Measurements from ENCODE around the gene RABGAP1L.
"Not testable (repeated sequence)": the region's sequence is repeated elsewhere in the genome, so short reads cannot be mapped to it uniquely, and the experiment has no call there.

Gene RABGAP1L

DNA sequence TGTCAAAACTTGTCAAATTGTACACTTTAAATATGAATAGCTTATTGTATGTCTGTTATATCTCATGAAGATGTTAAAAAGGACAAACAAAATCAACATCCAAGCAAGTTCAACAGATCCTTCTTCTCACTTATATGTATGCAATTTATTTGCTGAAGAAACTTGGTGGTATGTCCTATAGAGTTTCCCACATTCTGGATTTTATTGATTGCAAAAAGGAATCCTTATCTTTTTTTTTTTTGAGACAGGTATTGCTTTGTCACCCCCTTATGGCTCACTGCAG lies 5.6 kb upstream of the RABGAP1L start:
- DNase-seq (ENCODE audit: low spot score), result no peak

GRCh38 chr1:174156437-174156836 lies 2.9 kb upstream of the RABGAP1L start:
- no peak for DNase-seq (ENCODE audit: low spot score)

DNA sequence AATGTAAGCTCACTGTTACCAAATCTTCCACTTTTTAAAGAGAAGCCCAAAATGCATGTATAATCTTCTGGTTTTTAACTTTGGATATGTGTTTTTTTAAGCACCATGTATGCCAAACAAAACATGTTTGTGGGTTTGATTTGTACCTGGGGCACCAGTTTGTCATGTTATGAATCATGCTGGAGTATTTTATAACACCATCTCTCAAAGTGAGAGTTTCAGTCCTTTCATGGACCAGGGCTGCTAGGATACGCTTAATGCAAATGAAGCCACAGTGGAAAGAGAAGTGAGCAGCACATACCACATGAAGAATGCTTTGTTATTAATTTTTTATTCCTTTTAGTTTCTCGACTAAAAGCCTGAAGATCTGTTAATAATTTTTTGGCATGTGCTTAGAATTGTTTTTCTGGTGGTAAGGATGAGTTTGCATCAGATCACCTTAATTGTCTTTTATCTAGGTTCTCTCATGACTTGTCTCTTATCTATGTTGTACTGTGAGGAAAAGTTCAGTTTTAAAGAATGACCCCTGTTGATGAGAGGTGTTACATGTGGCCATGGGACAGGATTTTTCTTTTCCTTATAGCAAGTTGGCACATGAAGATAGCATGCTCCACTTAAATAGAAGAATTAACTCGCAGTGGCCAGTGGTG lies 2.0 kb upstream of the RABGAP1L start:
- no peak for DNase-seq (ENCODE audit: low spot score)

- no peak for DNase-seq (ENCODE audit: low spot score)
Measured at GRCh38 chr1:174158767-174159251, 511 bp upstream of the RABGAP1L start.

DNA sequence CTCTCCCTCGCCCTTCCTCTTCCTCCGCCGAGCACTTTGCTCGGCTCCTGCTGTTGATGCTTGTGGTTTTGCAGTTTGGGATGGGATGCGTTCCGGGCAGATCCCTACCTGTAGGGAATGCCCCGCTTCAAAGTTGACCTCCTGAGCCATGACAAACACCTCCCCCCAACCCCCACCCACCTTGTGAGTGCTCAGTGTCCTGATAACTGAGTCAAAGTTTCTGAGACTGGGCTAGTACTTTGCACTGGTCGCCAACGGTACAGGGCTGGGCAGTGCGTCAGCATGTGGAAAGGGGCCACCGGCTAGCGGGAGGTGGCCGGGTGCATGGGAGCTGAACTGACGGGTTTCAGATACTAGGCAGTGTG lies 771 bp downstream of the RABGAP1L start:
- peak; percentile 67 for DNase-seq (ENCODE audit: low spot score)

DNA sequence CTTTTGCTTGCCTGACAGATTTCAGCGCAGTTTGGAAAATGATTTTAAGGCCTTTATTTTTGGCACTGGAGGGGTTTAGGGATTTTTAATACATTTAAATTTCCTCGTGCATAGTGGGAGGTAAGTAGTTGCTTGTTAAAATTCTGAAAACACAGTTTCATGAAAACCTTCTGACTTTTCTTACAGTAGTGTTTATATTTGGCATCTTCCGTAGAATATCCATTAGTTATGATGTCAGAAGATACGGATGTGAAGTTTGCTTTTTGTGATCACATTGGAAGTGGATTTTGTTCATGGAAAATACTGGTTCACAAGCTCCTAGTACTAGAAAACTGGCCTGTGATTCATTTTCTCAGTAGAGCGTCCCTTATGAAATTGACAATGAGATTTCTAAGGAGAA lies 1.3 kb downstream of the RABGAP1L start:
- peak; percentile 18 for DNase-seq (ENCODE audit: low spot score)

DNA sequence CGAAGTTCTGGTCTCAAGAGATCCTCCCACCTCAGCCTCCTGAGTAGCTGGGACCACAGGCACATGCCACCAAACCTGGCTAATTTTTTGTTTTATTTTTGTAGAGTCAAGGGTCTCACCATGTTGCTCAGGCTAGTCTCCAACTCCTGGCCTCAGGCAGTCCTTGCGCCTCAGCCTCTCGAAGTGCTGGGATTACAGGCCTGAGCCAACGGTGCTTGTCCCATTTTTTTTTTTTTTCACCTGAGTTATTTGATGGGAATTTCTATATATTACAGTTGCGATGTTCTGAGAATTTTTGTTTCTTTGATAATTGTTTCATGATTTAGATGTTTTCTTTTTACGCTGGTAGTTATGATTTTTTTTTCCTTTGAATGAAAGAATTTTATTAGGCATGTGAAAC lies 2.5 kb downstream of the RABGAP1L start:
- DNase-seq (ENCODE audit: low spot score), result no peak

DNA sequence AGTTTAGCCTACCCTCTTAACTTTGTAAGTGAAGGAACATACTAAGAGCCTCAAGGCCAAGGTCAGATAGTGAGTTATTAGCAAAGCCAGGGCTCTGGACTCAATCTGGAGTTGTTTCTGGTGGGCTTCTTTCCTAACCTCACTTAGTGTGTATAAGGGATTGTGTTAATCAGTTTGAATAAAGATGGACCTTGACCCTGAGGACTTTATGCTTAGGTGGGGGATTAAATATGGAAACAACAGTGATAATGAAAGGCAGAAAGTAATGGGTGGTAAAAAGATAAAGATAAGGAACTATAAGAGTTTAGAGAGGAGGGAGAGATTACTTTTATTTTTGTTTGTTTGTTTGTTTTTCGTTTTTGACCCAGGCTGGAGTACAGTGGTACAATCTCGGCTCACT lies 5.5 kb downstream of the RABGAP1L start:
- DNase-seq (ENCODE audit: low spot score), result no peak

DNA sequence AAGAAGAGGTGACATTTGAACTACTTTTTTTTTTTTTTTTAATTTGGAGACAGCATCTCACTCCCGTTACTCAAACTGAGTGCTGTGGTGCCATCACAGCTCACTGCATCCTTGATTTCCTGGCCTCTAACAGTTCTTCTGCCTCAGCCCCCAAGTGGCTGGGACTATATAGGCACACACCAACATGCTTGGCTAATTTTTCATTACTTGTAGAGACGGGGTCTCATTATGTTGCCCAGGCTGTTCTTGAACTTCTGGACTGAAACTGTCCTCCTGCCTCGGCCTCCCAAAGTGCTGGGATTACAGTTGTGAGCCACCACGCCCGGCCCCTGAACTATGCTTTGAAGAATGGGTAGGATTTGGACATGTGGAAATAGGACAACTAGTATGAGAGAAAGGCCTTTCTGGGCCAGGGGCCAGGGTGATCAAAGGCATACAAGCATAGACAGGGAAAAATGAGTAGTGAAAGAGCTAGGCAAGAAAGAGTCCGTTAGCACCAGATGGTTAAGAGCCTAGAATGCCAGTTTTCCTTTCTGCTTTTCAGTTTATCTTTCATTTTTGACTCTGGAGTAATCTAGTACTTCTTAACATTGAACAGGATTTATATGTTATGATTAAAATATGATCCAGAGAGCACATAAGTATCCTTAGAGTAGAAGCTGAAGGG lies 6.3 kb downstream of the RABGAP1L start:
- peak; percentile 68 for DNase-seq (ENCODE audit: low spot score)

DNA sequence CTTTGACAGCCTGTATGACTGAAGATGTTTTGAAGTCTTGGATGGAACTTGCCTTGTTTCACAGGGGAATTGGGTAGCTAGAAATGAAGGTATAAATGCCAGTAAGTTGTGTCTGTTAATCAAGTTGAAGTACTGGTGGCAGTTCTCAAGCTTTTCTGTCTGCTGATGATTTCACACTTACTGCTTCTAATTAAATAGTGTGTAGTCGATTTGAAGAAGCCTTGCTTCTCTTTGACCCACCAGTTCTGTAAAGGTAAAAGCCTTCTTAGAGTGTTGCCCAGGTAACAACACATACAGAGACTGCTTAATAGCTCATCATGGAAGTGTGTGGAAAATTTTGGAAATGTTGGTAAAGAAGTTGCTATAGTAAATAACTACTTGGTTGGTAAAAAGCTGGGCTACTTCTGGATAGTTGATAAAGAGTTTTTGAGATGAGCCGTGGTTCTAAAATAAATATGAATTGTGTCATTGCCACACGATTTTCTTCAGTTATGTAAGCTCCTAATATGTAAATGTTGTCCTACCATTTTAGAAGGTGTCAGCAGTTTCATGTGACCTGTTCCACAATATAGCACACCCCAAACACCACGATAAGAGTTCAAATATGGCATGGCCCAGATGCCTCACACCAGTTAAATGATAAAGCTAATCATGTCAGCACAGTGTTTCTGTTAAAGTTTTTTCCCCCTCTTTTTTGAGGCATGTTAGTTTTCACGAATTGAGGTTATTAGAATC lies 7.4 kb downstream of the RABGAP1L start:
- no peak for DNase-seq (ENCODE audit: low spot score)

DNA sequence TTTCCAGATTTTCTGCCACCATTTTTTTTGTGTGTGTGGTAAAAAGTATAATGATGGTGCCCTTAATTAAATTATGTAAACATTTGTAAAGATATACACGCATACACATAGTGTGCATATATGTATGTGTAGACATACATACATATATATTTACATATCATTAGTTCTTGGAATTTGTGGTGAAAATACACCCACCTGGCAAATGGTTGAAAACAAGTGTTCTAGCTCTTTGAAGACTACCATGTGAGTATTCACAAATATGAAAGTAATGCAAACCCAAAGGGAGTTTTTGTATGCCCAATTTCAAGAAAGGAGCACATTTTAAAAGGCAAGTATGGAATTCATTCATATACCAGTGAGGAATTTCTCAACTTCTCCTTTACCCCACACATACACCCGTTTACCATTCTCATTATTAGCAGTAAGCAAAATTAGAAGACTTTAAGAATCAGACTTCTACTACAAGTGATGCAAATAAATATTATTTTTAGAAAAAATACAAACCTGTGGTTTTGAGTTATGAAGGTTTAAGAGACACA lies 8.0 kb downstream of the RABGAP1L start:
- no peak for DNase-seq (ENCODE audit: low spot score)

DNA sequence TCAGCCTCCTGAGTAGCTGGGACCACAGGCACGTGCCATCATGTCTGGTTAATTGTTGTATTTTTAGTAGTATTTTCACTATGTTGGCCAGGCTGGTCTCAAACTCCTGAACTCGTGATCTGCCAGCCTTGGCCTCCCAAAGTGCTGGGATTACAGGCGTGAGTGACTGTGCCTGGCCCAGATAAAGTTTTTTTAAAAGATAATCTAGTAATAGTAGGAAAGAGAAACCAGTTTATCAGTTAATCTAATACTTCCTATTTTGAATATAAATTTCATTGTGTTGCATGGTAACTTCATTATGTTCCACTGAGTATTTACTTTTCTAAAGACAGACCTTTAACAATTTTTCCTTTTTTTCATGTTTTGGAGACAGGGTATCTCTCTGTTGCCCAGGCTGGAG lies 10.0 kb downstream of the RABGAP1L start:
- DNase-seq (ENCODE audit: low spot score), result no peak

GRCh38 chr1:174171073-174171472 lies 11.8 kb downstream of the RABGAP1L start:
- no peak for DNase-seq (ENCODE audit: low spot score)

DNA sequence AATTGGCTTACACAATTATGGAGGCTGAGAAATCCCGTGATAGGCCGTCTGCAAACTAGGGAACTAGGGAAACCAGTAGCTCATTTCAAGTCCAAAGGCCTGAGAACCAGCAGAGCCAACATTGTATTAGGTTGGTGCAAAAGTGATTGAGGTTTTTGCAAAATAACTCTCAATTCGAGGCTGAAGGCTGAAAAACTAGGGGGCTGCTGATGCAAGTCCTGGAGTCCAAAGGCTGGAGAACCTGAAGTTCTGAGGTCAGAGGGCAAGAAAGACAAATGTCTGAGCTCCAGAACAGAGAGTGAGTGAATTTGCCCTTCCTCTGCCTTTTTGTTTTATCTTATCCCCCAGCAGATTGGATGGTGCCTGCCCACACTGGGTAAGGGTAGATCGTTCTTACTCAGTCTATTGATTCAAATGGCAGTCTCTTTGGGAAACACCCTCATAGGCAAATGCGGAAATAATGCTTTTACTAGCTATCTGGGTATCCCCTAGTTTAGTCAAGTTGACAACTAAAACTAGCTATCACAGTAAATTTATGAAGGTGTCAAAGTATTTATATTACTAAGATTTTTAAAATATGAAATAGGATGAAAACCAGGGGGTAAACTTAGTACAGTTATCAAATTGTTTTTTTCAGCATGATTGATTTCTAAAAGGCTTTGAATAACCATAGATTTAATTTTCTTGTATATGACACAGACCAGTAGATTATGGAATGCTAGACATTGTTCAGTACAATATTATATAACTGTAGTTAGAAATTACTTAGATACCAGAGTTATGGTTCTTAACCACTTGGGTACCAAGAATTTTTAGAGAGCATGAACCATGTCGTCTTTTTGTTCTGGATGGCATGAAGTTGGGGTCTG lies 15.4 kb downstream of the RABGAP1L start:
- DNase-seq (ENCODE audit: low spot score), result no peak

- DNase-seq (ENCODE audit: low spot score), result not testable (repeated sequence)
Measured at GRCh38 chr1:174178459-174178858, 19.1 kb downstream of the RABGAP1L start.

- no peak for DNase-seq (ENCODE audit: low spot score)
Measured at GRCh38 chr1:174189428-174190062, 30.2 kb downstream of the RABGAP1L start.

- no peak for DNase-seq (ENCODE audit: low spot score)
Measured at GRCh38 chr1:174190691-174191199, 31.4 kb downstream of the RABGAP1L start.

DNA sequence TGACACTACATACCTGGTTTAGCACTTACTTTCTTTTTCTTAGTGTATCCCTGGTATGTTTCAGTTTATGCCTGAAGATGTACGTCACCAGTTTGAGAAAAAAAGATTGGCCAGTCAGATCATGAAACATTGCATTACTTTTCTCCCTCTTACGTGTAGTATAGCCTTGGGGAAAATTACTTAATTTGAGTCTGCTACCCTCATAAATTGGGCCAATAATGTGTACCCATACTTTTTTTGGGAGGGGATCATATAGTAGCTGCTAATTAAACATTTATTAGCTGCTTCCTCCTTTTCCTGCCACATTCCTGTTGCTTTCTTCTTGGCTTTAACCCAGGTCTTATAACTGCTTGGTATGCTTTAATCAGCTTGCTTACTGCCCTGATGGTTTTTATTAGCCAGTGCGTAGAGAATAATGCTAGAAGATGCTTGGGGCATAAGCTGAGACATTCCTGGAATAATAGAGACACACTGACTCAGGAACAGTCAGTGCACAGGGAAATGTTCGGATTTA lies 32.1 kb downstream of the RABGAP1L start:
- DNase-seq (ENCODE audit: low spot score), result no peak

DNA sequence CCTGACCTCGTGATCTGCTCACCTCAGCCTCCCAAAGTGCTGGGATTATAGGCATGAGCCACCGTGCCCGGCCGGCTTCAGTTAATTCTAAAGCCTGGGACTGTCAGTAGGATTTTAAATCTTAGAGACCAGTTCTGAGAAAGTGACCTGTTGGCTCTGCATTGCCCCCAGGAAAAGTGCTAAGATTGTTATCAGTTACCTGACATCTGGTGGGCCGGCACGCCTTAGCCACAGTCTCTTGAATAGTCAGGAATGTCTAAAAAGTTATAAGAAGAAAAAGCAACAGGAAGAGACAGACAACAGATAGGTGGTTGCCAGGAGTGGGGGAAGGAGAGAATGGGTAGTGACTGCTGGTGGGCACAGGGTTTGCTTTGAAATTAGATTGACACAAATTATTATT lies 35.1 kb downstream of the RABGAP1L start:
- DNase-seq (ENCODE audit: low spot score), result no peak

- no peak for DNase-seq (ENCODE audit: low spot score)
Measured at GRCh38 chr1:174197088-174197487, 37.8 kb downstream of the RABGAP1L start.

DNA sequence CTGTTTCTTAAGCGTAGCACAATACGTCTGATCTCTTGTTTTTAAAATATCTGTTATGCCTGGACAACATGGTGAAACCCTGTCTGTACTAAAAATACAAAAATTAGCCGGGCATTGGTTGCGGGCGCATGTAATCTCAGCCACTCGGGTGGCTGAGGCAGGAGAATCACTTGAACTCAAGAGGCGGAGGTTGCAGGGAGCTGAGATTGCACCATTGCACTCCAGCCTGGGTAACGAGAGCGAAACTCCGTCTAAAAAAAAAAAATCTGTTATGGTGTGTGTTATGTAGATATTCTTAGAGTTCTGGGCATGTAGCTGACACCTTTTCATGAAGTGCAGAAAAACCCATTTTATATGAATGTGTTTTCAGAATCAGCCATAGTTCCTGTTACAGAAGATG lies 38.2 kb downstream of the RABGAP1L start:
- DNase-seq (ENCODE audit: low spot score), result no peak
